K562 (cell line): ENCODE results near the gene RNF167. TPM values are rescaled to one million over a fixed set of nuclear protein-coding genes. Genes with fewer than 3 reads are reported as not detected.

Source experiments
- ARID2 ChIP-seq: fragments of 450-650 bp; IDR thresholded peaks from 2 replicates; pipeline ENCODE4 v1.6.1; 2017; ENCODE audit warnings: antibody characterized with exemption, mild to moderate bottlenecking
- CHD1 ChIP-seq: fragments of 200-600 bp; sonication (generic); IDR thresholded peaks from one replicate; pipeline ENCODE4 v1.6.1; 2012; ENCODE audit warnings: mild to moderate bottlenecking, moderate library complexity, low read length, inconsistent platforms
- FOXJ2 ChIP-seq: fragments of 200-800 bp; sonication (Bioruptor generic); IDR thresholded peaks from 2 replicates; pipeline ENCODE4 v1.6.1; 2016; ENCODE audit warnings: missing genetic modification characterization, missing compliant biosample characterization
- MCM5 ChIP-seq: fragments of 450-650 bp; IDR thresholded peaks from 2 replicates; pipeline ENCODE4 v1.6.1; 2016; ENCODE audit warnings: low read depth
- MEIS2 ChIP-seq: fragments of 450-650 bp; IDR thresholded peaks from 2 replicates; pipeline ENCODE4 v1.6.1; 2014; ENCODE audit warnings: mild to moderate bottlenecking; ENCODE audit not compliant: partially characterized antibody
- NRF1 ChIP-seq, 2 experiments: fragments of 450-650 bp; IDR thresholded peaks in 1 of 2; conservative IDR thresholded peaks in 1 of 2; 2 replicates each; pipeline ENCODE4 v1.6.1; 2014; ENCODE audit warnings: mild to moderate bottlenecking in 2 of 2
- POLR3A ChIP-seq: IDR thresholded peaks from 2 replicates; pipeline ENCODE4 v1.6.1; 2011; ENCODE audit warnings: borderline replicate concordance, mild to moderate bottlenecking, moderate library complexity; ENCODE audit not compliant: insufficient read length, insufficient read depth; ENCODE audit errors: extremely low read depth
- SMAD4 ChIP-seq: fragments of 250-450 bp; sonication (Bioruptor Pico); conservative IDR thresholded peaks from 2 replicates; pipeline ENCODE4 v1.8.0; 2021; ENCODE audit warnings: inconsistent platforms, mild to moderate bottlenecking, moderate library complexity
- XRCC4 ChIP-seq: IDR thresholded peaks from one replicate; pipeline ENCODE4 v1.6.1; 2011; ENCODE audit not compliant: insufficient read depth, insufficient read length; ENCODE audit errors: extremely low read depth
- ZBTB7A ChIP-seq: IDR thresholded peaks from 2 replicates; pipeline ENCODE4 v1.6.1; 2011; ENCODE audit warnings: low read depth, mild to moderate bottlenecking, low read length, moderate library complexity, borderline replicate concordance; ENCODE audit not compliant: control insufficient read depth
- ZNF311 ChIP-seq: fragments of 250-450 bp; sonication (Bioruptor Pico); IDR thresholded peaks from 2 replicates; pipeline ENCODE4 v1.4.0; 2020; ENCODE audit warnings: mild to moderate bottlenecking, moderate library complexity
- polyA plus RNA-seq, 8 experiments: library from polyadenylated mRNA; depleted of rRNA in 4 of 8; stranded (reverse) in 5 of 8; unstranded in 3 of 8; fragments of >200 nt; fragmentation: Nextera tagmentation in 2 of 8; fragmentation: Illumina TruSeq in 1 of 8; extraction: Ambion mirVana in 2 of 8; extraction: Trizol in 1 of 8; gene quantifications; 2 replicates each; pipeline versions ENCODE4 v1.2.1 to v1.2.3, GENCODE V29; 2011 to 2014; ENCODE audit warnings: inconsistent platforms in 1 of 8, missing spikeins in 1 of 8
- total RNA-seq, 7 experiments: library from RNA; depleted of rRNA in 6 of 7; stranded (reverse); fragments of >200 nt in 6 of 7; fragmentation: Illumina TruSeq in 2 of 7; extraction: Trizol in 2 of 7; gene quantifications; 2 replicates each; pipeline versions ENCODE4 v1.2.1 to v1.2.3, GENCODE V29; 2011 to 2021; ENCODE audit warnings: low replicate concordance in 1 of 7
- TF ChIP-seq, protein P1 (sequence below): conservative IDR thresholded peaks from 2 replicates; pipeline ENCODE4 v1.6.1; 2011; ENCODE audit warnings: low read depth, mild to moderate bottlenecking, low read length; ENCODE audit not compliant: control insufficient read depth
- TF ChIP-seq, protein P2 (sequence below), 2 experiments: fragments of 450-650 bp; formaldehyde crosslinking in 1 of 2; IDR thresholded peaks; 2 replicates each; pipeline versions ENCODE4 v1.4.0 to v1.6.1; 2014 to 2020; ENCODE audit warnings: mild to moderate bottlenecking in 2 of 2, borderline replicate concordance in 1 of 2, low read depth in 1 of 2
- TF ChIP-seq, protein P3 (sequence below): sonication (generic); formaldehyde crosslinking; IDR thresholded peaks from 2 replicates; pipeline ENCODE4 v1.8.0; 2023; ENCODE audit warnings: mild to moderate bottlenecking, missing genetic modification reagents

RNF167 gene
- total and polyA plus RNA-seq, 9 of the 15 experiments (the other 6 are each of a cell fraction or from before 2014, with no cell fraction given) = 16.5 to 143 (median 45.5) TPM

DNA sequence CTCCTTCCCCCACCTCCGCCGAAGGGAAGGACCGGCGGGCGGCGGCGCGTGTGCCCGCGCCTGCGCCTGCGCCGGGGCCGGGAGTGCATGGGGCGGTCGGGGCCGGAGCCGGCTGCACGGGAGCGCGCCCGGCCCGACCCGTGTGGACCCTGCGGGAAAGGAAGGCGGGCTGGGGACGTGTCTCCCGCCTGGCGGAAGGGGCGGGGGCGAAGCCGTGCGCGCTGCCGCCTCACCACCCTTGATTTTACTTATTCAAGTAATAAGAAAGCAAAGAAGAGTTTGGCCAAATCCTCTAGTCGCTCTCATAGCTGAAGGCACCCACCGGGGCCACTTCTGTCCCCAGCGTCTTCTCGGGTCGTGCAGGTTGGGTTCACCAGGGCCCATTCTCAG is 8.9 kb downstream of the RNF167 start (continued):
- peak; percentile 67; the same call in 1 of the 2 replicates for TF ChIP-seq ZBTB7A
- peak; percentile 70 for TF ChIP-seq MEIS2
- no peak for TF ChIP-seq ARID2
- TF ChIP-seq ZNF311 (CRISPR knock-in tag) = no peak
- peak; percentile 93 to 94 for TF ChIP-seq NRF1 (conservative IDR thresholded peaks at IDR 0.05 in 1 of 2, IDR thresholded peaks at IDR 0.05 in 1 of 2)
- TF ChIP-seq SMAD4 (CRISPR knock-in tag) = peak; percentile 18
- no peak for TF ChIP-seq XRCC4
- no peak for TF ChIP-seq POLR3A
- peak; percentile 43 for TF ChIP-seq CHD1
- TF ChIP-seq, protein P1, sequence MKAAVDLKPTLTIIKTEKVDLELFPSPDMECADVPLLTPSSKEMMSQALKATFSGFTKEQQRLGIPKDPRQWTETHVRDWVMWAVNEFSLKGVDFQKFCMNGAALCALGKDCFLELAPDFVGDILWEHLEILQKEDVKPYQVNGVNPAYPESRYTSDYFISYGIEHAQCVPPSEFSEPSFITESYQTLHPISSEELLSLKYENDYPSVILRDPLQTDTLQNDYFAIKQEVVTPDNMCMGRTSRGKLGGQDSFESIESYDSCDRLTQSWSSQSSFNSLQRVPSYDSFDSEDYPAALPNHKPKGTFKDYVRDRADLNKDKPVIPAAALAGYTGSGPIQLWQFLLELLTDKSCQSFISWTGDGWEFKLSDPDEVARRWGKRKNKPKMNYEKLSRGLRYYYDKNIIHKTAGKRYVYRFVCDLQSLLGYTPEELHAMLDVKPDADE = 0 out of 2 replicates have a peak, but pooled peaks have one; percentile 49
- 0 out of 2 replicates have a peak, but pooled peaks have one; percentile 8 for TF ChIP-seq FOXJ2 (tag)
- no peak for TF ChIP-seq MCM5
- TF ChIP-seq, protein P2, sequence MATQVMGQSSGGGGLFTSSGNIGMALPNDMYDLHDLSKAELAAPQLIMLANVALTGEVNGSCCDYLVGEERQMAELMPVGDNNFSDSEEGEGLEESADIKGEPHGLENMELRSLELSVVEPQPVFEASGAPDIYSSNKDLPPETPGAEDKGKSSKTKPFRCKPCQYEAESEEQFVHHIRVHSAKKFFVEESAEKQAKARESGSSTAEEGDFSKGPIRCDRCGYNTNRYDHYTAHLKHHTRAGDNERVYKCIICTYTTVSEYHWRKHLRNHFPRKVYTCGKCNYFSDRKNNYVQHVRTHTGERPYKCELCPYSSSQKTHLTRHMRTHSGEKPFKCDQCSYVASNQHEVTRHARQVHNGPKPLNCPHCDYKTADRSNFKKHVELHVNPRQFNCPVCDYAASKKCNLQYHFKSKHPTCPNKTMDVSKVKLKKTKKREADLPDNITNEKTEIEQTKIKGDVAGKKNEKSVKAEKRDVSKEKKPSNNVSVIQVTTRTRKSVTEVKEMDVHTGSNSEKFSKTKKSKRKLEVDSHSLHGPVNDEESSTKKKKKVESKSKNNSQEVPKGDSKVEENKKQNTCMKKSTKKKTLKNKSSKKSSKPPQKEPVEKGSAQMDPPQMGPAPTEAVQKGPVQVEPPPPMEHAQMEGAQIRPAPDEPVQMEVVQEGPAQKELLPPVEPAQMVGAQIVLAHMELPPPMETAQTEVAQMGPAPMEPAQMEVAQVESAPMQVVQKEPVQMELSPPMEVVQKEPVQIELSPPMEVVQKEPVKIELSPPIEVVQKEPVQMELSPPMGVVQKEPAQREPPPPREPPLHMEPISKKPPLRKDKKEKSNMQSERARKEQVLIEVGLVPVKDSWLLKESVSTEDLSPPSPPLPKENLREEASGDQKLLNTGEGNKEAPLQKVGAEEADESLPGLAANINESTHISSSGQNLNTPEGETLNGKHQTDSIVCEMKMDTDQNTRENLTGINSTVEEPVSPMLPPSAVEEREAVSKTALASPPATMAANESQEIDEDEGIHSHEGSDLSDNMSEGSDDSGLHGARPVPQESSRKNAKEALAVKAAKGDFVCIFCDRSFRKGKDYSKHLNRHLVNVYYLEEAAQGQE (IDR thresholded peaks at IDR 0.05; ENCODE audit: borderline replicate concordance) = peak; percentile 72
- TF ChIP-seq, protein P2 (CRISPR knock-in tag; IDR thresholded peaks at IDR 0.05; ENCODE audit: low read depth) = no peak
- TF ChIP-seq, protein P3, sequence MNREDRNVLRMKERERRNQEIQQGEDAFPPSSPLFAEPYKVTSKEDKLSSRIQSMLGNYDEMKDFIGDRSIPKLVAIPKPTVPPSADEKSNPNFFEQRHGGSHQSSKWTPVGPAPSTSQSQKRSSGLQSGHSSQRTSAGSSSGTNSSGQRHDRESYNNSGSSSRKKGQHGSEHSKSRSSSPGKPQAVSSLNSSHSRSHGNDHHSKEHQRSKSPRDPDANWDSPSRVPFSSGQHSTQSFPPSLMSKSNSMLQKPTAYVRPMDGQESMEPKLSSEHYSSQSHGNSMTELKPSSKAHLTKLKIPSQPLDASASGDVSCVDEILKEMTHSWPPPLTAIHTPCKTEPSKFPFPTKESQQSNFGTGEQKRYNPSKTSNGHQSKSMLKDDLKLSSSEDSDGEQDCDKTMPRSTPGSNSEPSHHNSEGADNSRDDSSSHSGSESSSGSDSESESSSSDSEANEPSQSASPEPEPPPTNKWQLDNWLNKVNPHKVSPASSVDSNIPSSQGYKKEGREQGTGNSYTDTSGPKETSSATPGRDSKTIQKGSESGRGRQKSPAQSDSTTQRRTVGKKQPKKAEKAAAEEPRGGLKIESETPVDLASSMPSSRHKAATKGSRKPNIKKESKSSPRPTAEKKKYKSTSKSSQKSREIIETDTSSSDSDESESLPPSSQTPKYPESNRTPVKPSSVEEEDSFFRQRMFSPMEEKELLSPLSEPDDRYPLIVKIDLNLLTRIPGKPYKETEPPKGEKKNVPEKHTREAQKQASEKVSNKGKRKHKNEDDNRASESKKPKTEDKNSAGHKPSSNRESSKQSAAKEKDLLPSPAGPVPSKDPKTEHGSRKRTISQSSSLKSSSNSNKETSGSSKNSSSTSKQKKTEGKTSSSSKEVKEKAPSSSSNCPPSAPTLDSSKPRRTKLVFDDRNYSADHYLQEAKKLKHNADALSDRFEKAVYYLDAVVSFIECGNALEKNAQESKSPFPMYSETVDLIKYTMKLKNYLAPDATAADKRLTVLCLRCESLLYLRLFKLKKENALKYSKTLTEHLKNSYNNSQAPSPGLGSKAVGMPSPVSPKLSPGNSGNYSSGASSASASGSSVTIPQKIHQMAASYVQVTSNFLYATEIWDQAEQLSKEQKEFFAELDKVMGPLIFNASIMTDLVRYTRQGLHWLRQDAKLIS = 0 out of 2 replicates have a peak, but pooled peaks have one; percentile 1
